ENCODE measurements around the gene DLG3. TPM values are rescaled to one million over a fixed set of nuclear protein-coding genes. Genes with fewer than 3 reads are reported as not detected.

Gene DLG3
- total RNA-seq, 1 donor from 2014 or later = 41.8 TPM

- H3K9me3 Mint-ChIP-seq = no peaks in the 10 kb centered on the region
- TF ChIP-seq CTCF (conservative IDR thresholded peaks at IDR 0.05) = no peak
- H3K27me3 Mint-ChIP-seq = no peaks in the 10 kb centered on the region
- no peak overlapping the region for H3K4me3 Mint-ChIP-seq
- H3K27ac Mint-ChIP-seq = peak overlapping the region; percentile 90
- DNase-seq (ENCODE audit: extremely low spot score, unreplicated experiment) = no peak
- H3K36me3 Mint-ChIP-seq = peaks cover 4% of the 10 kb centered on the region
- H3K4me1 Mint-ChIP-seq (ENCODE audit: unreplicated experiment) = peaks cover 41% of the 10 kb centered on the region
Measured at GRCh38 chrX:70476166-70476933, 31.7 kb downstream of the DLG3 start.

GRCh38 chrX:70476934-70477733, 32.5 kb downstream of the DLG3 start:
- Mint-ChIP-seq H3K9me3 (no peaks in the 10 kb centered on the region), H3K4me3 (peak overlapping the region; percentile 44), H3K27me3 (no peaks in the 10 kb centered on the region), H3K27ac (peak overlapping the region; percentile 90), H3K4me1 (ENCODE audit: unreplicated experiment) (peaks cover 45% of the 10 kb centered on the region), H3K36me3 (peaks cover 9% of the 10 kb centered on the region)
- no peak for TF ChIP-seq CTCF (conservative IDR thresholded peaks at IDR 0.05)
- DNase-seq (ENCODE audit: extremely low spot score, unreplicated experiment) = no peak

GRCh38 chrX:70477734-70478075, 33.1 kb downstream of the DLG3 start:
- peak overlapping the region; percentile 90 for H3K27ac Mint-ChIP-seq
- no peaks in the 10 kb centered on the region for H3K27me3 Mint-ChIP-seq
- no peak for DNase-seq (ENCODE audit: extremely low spot score, unreplicated experiment)
- H3K36me3 Mint-ChIP-seq = peaks cover 9% of the 10 kb centered on the region
- H3K4me3 Mint-ChIP-seq = peak overlapping the region; percentile 44
- TF ChIP-seq CTCF (conservative IDR thresholded peaks at IDR 0.05) = no peak
- H3K9me3 Mint-ChIP-seq = no peaks in the 10 kb centered on the region
- peaks cover 45% of the 10 kb centered on the region for H3K4me1 Mint-ChIP-seq (ENCODE audit: unreplicated experiment)

GRCh38 chrX:70478526-70479245, 34.1 kb downstream of the DLG3 start:
- Mint-ChIP-seq H3K4me1 (ENCODE audit: unreplicated experiment) (peaks cover 45% of the 10 kb centered on the region), H3K36me3 (peaks cover 13% of the 10 kb centered on the region)

More at GRCh38 chrX:70478526-70479245, 34.1 kb downstream of the DLG3 start:
- TF ChIP-seq CTCF (conservative IDR thresholded peaks at IDR 0.05) = no peak
- no peak for DNase-seq (ENCODE audit: extremely low spot score, unreplicated experiment)
- no peaks in the 10 kb centered on the region for H3K9me3 Mint-ChIP-seq
- H3K27ac Mint-ChIP-seq = peak overlapping the region; percentile 63
- H3K4me3 Mint-ChIP-seq = no peak overlapping the region
- no peaks in the 10 kb centered on the region for H3K27me3 Mint-ChIP-seq
